HepG2 (cell line): ENCODE measurements around the gene TBC1D4.

Experiments used
- HMG20B ChIP-seq: conservative IDR thresholded peaks from 2 replicates; pipeline ENCODE4 v1.6.1; 2016; ENCODE audit warnings: missing genetic modification reagents, missing compliant biosample characterization
- MAFF ChIP-seq: IDR thresholded peaks from 2 replicates; pipeline ENCODE4 v1.6.1; 2011; ENCODE audit warnings: low read depth, low read length, improper control_type of control experiment

DNA sequence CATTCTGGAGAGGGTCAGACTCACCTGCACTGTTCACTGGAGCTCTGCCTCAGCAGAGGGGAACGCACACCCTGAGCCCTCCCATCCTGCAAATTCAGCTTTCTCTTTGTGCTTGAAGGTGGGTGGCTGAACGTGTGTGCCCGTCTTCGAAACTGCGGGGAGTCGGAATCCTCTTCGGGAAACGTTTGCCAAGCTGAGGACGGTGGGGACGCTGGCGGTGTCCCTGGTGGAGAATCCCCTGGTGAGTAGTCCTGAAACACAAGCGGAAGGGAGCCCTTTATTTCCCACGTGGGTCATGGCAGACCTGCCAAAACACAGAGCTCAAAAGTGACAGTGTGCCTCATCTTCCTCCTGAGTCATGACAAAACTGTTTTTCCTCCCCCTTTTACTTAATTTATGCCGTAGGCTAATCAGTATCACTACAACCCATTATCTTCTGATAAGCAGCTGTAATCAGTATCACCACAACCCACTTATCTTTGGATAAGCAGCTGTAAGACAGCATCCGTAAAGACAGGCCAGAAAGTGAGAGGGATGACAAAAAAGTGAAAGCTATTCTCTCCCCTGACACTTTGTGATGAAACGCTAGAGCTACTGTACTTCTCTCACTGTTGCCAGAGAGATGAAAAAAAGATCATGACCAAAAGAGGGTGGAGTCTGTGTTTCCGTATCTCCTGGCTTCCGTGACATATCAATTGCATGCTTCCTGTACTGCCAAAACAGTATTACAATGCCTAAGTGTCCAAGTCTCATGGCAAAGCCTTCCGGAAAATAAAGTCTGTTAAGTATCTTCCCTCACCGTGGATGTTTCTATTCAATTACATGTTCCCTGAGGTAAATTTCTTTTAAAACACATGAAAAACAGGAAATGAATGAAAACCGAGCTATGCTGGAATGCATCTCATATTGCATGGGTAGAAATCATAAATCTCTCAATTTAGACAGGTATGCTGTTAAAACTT is 155.5 kb downstream of the TBC1D4 start:
- TF ChIP-seq HMG20B (CRISPR knock-in tag): no peak
- no peak for TF ChIP-seq MAFF
